HG03457 (cell line): Measurements from ENCODE around the gene CALML3.

ENCODE experiments used
- ATAC-seq: cut with Tn5 transposase; IDR thresholded peaks from one replicate; pipeline ENCODE4 v1.9.1; 2021; ENCODE audit warnings: moderate number of reproducible peaks; ENCODE audit not compliant: unreplicated experiment

CALML3 gene

DNA sequence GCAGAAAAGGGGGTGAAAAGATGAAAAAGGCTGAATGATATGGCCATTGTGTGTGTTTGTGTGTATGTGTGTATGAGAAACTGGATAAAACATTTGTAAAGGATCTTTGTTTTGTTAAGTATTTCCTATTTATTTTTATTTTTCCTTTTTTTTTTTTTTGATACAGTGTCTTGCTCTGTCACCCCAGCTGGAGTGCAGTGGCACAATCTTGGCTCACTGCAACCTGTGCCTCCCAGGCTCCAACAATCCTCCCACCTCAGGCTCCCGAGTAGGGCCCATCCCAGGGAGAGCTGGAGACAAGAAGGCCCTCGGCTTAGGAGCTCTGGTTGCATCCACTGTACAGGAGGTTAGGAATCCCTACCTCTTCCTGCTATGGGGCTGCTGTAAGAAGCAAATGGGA lies 18.5 kb upstream of the CALML3 start:
- no peak for ATAC-seq

DNA sequence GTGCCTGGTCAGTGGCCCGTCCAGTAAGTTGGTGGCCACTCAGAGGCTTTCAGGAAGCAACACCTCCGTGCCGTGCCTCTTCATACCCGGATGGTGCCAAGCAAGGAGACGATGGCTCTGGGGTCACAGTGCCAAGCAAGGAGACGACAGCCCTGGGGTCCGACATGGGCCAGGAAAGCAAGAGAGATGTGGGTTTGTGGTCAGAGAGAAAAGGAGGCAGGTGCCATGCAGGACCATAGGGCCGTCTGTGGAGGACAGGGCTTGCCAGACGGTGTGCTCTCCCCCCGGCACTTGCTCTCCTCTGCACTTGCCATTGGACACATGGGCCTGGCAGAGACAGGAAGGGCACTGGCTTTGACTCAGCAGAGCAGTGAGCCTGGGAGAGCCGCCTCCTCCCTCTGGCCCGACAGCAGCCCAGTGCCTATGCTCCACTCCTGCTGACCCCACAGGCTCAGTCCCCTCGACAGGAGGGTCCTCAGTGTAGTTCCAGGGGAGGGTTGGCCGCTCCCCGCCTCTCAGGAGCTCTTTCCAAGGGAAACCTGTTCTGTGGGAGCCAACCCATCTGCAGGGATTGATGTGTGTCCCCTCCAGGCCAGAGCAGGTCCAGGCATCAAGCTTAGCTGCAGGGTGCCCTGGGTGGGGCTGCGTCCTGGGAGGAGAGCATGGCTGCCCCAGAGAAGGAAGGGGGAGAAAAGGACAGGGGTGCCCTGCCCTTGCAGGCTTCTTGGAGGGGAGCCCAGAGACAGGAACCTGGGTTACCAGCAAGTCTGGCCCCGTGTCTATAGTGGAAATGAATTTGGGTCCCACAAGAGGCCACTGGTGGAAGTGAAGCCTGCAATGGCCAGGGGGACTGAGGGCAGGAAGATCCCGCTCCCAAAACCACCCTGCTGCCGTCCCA lies 17.8 kb upstream of the CALML3 start:
- no peak for ATAC-seq

DNA sequence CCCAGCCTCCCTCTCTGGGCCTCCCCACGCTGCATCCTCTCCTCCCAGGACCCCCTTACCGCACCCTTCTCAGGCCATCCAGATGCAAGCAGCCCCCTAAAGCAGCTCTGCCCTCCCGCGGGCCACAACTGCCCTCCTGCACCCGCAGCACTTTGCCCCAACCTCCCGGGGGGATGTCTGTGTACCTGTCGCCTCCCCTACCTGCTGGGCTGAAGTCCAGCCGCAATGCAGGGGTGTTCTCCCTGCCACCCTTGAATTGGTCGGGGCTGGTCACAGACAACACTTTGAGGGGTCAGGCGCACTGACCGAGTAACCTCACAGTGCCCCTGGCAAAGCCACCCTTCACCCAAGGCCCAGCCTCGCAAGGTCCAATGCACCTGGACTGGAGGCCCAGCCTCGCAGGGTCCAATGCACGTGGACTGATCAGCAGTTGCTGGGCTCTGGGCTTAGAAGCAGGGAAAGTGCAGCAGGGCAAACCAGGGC lies 17.1 kb upstream of the CALML3 start:
- no peak for ATAC-seq

DNA sequence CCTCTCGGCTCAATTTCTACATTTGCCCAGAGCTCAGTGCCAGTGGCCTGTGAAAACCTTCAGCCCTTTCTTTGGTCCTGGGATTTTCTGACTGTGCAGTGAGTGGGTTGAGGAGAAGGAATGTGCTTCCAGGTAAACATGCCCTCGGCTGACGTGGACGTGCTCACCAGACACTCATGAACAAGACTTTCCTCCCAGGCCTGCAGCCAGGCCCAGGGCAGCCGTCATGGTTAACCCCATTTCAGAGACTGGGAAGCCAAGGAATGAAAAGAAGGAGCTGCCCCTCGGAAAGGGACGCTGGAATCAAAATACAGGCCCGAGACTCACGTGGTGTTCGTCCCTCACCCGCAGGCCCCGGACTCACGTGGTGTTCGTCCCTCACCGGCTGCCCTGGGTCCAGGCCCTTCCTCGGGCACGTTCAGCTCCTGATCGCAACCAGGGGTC lies 16.6 kb upstream of the CALML3 start:
- no peak for ATAC-seq

DNA sequence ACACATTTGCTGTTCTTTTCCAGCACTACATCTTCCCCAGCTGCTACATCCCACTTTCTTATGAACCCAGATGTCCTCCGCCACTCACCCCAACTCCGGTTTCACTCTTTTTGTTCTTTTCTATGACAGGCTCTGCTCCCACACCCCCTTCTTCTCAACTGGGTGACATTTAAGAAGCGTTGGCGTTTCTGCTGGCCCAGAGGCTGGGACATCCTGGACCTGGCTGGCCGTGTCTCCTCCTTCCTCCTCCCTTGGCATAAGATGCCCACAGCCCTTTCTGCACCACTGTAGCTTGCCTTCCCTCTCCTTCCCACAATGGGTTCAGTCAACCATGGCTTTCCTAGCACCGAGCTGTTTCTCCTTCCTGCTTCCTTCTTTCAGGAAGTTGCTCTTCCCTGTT lies 16.0 kb upstream of the CALML3 start:
- no peak for ATAC-seq

DNA sequence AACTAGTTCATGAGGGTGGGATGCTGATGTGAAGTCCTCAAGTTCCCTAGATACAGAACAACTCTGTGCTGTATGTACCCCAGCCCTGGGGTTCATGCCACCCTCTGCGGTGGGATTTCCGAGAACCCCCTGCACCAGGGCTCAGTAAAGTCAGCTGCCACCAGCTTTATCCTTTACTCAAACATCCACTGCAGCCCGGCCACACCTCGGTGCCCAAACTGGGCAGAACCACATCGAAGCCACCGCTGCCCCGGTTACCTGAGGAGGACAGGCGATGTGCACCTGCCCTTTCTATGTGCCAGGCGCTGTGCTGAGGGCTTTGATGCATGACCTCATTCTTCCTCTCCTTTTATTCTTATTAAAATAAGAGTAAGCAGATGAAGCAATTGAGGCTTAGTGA lies 15.5 kb upstream of the CALML3 start:
- ATAC-seq = no peak

DNA sequence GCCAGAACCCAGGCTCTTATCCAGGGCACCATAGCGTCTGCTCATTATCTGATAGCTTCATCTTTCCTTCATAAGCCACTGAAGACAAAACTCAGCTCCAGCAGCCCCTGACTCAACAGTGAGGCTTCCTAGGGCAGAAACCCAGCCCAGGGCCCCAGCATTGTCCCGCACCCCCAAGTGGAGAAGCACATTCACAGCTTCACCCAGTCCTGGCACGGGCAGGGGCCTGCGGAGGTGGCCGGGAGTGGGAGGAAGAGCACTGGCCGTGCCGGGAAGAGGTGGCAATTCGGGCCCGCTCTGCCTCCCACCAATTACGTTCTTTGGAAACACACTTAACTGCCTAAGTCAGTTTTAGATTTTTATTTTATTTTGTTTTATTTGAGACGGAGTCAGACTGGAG lies 15.1 kb upstream of the CALML3 start:
- no peak for ATAC-seq

DNA sequence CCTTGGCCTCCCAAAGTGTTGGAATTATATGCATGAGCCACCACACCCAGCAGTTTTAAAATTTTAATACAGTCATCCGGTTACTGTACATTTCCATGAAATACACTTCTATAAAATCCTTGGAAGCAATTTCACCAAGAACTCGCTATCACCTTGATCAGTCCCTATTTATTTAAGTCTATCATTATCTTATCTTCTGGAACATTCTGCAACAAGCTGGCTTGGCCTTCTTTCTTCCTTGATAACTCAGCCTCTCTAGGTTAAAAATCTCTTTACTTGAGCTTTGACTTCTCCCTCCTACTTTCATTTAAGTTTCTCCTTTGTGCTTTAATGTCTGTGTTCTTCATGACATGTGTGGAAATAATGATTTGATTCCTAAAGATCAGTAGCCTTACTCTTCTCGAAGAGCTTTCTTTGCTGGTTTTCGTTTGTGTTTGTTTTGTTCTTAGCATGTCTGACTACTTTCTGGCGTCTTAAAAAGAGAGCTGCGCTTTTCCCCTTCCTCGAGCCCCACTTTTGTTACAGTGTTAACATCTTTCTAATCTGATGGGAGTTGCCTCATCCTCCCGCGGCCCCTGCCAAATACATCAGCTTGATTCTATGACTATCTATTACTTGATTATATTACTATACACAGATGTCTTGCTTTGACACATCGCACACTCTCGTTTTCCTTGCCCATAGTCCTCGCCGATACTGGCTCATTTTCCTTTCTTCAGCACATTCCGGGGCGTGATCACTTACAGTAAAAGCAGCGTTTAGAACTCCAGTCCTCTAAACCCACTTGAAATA lies 14.3 kb upstream of the CALML3 start:
- ATAC-seq = no peak

DNA sequence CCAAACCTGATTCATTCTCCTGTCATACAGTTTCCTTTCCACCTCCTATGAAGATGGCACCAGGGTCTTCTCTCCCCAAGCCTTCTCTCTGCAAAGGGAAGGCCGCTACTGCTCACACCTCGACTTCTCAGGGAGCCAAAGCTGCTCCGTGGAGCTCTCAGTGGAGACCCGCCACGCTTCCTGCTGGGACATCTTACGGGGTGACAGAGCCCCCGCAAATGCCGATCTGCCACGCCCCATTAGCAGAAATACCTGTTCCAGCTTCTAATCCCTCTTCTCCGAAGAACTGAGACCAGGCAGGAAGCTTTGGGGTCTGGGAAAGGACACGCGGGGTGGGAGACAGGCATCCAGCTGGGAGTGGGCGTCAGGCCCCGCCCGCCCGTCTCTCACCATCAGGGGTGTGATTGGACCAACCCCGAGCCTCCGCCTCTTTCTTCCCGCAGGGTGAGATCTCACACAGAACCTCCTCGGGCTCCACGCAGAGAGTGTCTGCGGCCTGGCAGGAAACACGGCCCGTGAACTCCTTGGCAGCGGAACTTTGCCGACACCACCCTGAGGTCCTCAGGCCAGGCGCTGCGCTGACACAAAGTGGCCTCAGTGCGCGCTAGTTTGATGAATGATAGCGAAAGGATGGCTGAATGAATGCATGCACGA lies 13.4 kb upstream of the CALML3 start:
- no peak for ATAC-seq

DNA sequence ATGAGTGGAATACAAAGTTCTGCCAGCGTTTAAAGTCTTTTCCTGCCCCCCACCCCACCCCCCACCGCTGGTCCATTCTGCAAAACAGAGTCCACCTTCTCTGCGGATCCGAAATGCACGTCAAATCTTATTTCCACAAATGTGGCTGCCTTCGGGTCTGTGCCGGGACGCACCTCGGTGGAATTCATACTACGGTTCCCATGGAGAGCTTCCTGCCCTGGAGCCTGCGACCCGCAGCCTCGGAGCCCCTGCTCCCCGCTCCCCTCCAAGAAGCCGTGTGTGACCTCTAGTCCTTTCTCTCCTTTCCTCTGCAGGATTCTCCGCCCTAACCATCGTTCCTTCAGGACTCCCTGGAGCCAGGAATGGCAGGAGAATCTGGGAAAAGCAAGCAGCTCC lies 12.9 kb upstream of the CALML3 start:
- ATAC-seq = no peak

DNA sequence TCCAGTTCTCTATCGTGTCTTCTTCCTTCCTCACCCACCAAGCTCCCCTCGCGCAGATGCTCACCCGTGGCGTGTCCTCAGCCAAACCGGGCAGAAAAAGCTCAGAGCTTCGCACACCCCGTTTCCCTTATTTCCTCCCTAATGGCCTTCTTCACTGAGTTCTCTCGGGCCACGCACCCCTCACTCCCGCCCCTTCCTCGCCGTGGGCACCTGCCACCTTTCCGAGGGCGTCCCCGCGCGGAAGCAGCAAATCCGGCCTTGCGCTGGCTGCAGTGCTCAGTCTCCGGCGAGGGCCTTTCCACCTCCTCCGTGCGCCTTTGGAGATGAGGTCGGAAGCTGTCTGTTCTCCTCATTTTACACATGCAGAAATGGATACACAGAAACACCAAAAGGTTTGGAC lies 12.4 kb upstream of the CALML3 start:
- no peak for ATAC-seq

DNA sequence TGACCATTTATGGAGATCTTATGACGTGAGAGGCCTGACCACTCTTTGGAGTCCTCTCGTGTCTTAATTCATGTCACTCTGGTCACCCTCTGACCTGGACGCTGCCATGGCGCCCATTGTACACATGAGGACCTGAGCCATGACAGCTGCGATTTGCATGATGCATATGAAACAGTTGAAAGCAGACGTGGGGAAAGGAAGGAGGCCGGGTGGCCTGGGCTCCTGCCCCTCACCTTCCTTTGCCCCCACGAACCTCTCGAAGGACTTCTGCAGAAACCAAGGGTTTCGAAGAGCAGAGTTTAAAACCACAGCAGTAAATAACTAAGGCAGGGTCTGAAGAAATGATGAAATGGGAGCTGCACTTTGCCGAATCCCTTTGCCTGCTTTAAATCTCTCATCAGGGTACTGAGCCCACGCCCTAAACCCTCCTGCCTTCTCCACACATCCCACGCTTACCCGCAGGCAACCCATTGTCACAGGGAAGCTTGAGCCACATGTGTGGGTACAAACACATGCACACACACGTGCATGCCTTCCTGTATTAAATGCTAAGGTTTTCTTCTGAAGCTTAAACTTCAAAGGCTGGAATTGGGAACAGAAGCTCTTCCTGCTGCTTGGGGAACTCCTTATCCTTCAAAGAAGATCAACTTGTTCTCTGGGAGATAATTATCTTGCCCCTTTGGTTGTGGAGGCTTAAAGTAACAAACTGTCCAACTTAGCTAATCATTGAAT lies 11.7 kb upstream of the CALML3 start:
- ATAC-seq = no peak

DNA sequence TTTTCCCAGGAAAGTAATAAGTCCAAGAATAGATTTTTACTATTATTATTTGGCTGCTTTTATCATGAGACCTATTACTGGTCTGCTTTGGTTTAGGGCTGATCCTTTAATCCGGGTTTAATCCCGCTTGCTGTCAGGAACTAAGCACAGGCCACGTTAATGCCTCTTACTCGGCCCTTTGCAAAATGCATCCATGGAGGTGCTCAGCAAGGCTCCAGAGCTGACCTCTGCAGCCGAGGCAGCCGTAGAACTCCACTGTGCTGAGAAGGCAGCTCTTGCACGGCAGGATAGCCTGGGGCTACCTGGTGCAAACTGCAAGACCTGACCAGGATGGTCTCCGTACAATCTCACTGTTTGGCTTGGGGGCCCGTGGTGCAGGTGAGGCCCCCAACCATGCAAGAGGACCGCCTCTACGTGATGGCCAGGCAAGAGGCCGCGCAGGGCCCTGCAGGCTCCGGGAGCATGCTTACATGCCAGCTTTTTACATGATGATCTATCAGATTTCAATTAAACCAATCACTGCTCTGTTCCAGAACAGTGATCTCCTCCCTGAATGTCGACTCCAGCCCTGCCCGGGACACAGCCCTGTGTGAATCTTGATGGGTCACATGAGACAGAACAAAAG lies 10.4 kb upstream of the CALML3 start:
- ATAC-seq = no peak

DNA sequence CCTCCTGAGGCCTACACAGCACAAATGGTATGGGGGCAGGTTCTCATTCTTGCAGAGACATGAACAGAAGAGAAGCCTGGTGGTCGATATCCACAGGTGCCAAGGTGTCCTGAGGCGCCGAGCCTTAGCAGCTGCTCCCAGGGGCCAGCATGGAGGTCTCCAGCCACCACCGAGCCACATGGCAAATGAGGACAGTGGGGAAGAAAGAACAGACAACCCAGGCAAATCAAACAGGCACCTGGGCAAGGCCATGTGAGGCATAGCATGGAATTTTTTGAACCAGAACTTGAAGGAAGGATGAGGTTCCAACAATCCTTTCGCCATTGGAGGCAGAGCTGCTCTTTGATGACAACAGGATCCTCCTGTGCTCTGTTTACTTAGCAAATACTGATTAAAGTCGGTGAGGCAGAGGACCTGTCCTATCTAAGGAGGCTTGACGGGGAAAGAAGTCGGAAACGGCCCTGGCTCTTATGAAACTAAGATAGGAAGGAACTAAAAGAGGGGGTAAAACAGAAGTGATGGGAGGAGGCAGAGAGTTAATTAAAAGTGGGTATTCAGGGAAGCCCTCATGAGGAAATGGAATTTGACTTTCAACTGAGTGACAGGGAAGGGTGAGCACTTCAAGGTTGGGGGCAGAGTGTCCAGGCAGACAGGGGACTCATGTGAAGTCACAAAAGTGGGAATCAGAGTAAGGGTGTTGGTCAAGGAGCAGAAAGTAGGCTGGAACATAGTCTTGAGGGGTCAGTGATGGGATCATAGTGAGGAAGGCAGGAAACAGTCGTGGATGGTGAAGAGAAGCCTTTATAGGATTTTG lies 8.6 kb upstream of the CALML3 start:
- no peak for ATAC-seq

DNA sequence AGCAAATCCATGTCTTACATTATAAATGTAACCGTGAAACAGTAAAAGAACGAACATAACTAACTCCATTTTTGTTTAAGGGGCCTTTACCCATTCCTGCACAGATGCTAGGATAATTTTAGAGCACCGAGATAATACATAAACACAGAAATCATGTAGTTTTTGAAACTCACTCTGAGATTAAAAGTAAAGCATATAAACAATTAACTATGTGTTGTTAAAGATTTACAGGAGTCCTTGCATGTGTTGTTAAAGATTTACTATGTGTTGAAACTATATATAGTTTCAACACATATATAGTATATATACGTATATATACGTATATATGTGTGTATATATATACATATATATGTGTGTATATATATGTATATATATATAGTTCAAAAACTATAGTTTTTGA lies 7.2 kb upstream of the CALML3 start:
- ATAC-seq = no peak

DNA sequence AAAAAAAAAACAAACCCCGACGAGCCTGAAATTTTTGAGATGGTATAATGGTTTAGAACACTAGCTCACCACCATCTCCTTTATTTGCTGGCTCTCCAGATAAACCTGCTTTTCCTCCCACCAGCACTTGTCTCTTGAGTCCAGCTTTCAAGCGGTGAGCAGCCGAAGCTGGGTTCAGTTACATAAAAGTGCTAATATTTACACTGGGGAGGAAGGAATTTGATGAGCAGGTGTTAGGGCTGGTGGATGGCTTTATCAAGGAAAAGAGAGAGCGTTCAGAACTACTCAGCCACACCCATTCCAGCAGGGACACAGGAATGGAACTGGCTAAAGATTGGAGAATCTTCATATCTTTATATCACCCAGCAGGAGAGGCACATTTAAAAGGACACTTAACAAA lies 6.6 kb upstream of the CALML3 start:
- no peak for ATAC-seq

DNA sequence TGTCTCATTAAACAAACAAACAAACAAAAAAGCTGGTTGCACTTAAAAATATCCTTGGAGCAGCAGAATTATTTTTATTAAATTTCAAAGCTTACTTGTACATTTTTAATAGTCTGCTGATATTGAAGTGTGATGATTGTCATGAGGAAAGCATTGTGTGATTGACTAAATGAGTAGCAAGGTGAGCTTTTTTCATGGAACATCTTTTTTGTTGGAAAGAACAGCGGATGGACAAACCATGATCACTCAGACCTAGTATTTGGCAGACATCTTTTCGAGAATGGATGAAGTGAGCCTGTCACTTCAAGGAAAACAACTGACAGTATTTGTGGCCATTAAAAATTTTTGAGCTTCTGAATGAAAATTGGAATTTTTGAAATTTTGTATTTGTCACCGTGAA lies 5.7 kb upstream of the CALML3 start:
- no peak for ATAC-seq

DNA sequence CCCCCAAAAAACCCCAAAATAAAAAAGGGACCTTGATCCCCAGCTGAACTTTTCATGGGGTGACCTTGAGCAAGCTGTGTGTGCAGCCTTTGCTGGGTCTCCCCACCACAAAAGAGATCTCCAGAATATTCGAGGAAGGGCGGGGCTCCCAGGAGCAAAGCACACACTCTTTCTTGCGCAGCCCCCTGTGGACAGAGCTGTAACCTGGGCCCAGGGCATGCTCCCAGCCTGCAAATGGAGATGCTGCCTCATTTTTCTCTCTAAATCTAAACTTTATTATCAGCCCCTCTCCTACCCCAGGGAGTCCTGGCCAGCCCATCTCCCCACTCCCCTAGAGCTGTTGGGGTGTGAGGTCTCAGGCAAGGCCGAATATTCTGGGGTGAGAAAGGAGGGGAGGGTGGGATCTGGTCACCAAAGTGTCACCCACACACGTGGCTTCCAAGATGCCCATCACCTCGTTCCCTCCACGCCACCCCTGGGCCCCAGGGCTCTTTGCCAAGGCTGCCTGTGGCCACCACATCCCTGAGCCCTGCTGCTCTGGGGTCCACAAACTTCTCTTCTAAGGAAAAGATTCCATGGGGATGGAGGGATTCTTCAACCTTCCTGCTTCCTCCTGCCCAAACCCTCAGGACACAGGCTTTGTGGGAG lies 1.7 kb upstream of the CALML3 start:
- ATAC-seq = no peak
